ENCODE data around the gene RNF133.

Gene RNF133

DNA sequence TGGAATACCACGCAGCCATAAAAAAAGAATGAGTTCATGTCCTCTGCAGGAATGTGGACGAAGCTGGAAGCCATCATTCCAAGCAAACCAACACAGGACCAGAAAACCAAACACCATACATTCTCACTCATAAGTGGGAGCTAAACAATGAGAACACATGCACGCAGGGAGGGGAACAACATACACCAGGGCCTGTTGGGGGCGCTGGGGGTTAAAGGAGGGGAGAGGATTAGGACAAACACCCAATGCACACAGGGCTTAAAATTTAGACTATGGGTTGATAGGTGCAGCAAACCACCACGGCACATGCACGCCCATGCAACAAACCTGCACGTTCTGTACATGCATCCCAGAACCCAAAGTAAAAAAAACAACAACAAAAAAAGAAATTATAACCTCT is 23.3 kb downstream of the RNF133 start:
- no peaks in the 10 kb centered on the region for H3K79me2 ChIP-seq (ENCODE audit: insufficient read depth, low read length)
- H3K27ac ChIP-seq (ENCODE audit: low read length) = no peak overlapping the region
- H3K4me3 ChIP-seq (ENCODE audit: low read depth in 1 of 2, low read length in 2 of 2) = no peak overlapping the region
- TF ChIP-seq, protein P1, sequence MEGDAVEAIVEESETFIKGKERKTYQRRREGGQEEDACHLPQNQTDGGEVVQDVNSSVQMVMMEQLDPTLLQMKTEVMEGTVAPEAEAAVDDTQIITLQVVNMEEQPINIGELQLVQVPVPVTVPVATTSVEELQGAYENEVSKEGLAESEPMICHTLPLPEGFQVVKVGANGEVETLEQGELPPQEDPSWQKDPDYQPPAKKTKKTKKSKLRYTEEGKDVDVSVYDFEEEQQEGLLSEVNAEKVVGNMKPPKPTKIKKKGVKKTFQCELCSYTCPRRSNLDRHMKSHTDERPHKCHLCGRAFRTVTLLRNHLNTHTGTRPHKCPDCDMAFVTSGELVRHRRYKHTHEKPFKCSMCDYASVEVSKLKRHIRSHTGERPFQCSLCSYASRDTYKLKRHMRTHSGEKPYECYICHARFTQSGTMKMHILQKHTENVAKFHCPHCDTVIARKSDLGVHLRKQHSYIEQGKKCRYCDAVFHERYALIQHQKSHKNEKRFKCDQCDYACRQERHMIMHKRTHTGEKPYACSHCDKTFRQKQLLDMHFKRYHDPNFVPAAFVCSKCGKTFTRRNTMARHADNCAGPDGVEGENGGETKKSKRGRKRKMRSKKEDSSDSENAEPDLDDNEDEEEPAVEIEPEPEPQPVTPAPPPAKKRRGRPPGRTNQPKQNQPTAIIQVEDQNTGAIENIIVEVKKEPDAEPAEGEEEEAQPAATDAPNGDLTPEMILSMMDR (IDR thresholded peaks at IDR 0.05; ENCODE audit: borderline replicate concordance, extremely low read depth, low read length, poor library complexity, severe bottlenecking) = no peak
- no peak for TF ChIP-seq EZH2 (IDR thresholded peaks at IDR 0.05; ENCODE audit: borderline replicate concordance, low read depth, low read length, severe bottlenecking)
- no peak overlapping the region for H3K9ac ChIP-seq (ENCODE audit: low read depth, low read length)
- H3K36me3 ChIP-seq (ENCODE audit: insufficient read depth, low read length) = no peaks in the 10 kb centered on the region
- H3K9me3 ChIP-seq (ENCODE audit: insufficient read depth, low read length, severe bottlenecking) = no peaks in the 10 kb centered on the region
- no peak for DNase-seq
- no peak overlapping the region for H3K4me2 ChIP-seq (ENCODE audit: insufficient read depth, low read length)
- no peak overlapping the region for H2AFZ ChIP-seq (ENCODE audit: low read depth, low read length)
- no peak for ATAC-seq (ENCODE audit: insufficient read depth, low read depth)
- no peaks in the 10 kb centered on the region for H4K20me1 ChIP-seq (ENCODE audit: insufficient read depth, low read length)
- no peaks in the 10 kb centered on the region for H3K27me3 ChIP-seq (ENCODE audit: insufficient read depth, low read length, poor library complexity)
- H3K4me1 ChIP-seq (ENCODE audit: insufficient read depth, low read length) = no peaks in the 10 kb centered on the region

DNA sequence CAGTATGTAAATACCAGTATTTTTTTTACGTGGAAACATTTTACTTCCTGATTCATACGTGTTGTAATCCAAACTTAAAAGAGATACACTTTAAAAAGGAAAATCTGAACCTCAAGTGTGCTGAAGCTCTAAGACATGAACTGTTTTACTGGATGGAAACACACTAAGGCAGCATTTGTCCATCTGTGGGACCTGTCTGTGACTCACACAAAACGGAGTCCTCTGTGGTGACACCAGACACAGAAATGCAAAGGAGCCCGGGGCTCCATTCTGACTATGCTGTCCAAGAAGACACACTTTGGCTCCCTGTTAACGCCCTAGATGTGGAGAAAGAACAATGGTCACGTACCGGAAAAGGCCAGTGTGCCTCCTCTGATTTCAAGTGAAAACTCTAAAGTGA is 23.9 kb downstream of the RNF133 start:
- Histone ChIP-seq H3K4me3 (ENCODE audit: low read depth in 1 of 2, low read length in 2 of 2) (no peak overlapping the region), H3K79me2 (ENCODE audit: insufficient read depth, low read length) (no peaks in the 10 kb centered on the region), H2AFZ (ENCODE audit: low read depth, low read length) (no peak overlapping the region), H3K27ac (ENCODE audit: low read length) (no peak overlapping the region), H3K27me3 (ENCODE audit: insufficient read depth, low read length, poor library complexity) (no peaks in the 10 kb centered on the region), H3K36me3 (ENCODE audit: insufficient read depth, low read length) (no peaks in the 10 kb centered on the region), H3K4me2 (ENCODE audit: insufficient read depth, low read length) (no peak overlapping the region), H3K4me1 (ENCODE audit: insufficient read depth, low read length) (no peaks in the 10 kb centered on the region), H3K9me3 (ENCODE audit: insufficient read depth, low read length, severe bottlenecking) (no peaks in the 10 kb centered on the region), H3K9ac (ENCODE audit: low read depth, low read length) (no peak overlapping the region), H4K20me1 (ENCODE audit: insufficient read depth, low read length) (no peaks in the 10 kb centered on the region)
- DNase-seq = no peak
- ATAC-seq (ENCODE audit: insufficient read depth, low read depth) = no peak
- no peak for TF ChIP-seq EZH2 (IDR thresholded peaks at IDR 0.05; ENCODE audit: borderline replicate concordance, low read depth, low read length, severe bottlenecking)
- TF ChIP-seq, protein P1 (IDR thresholded peaks at IDR 0.05; ENCODE audit: borderline replicate concordance, extremely low read depth, low read length, poor library complexity, severe bottlenecking) = no peak

DNA sequence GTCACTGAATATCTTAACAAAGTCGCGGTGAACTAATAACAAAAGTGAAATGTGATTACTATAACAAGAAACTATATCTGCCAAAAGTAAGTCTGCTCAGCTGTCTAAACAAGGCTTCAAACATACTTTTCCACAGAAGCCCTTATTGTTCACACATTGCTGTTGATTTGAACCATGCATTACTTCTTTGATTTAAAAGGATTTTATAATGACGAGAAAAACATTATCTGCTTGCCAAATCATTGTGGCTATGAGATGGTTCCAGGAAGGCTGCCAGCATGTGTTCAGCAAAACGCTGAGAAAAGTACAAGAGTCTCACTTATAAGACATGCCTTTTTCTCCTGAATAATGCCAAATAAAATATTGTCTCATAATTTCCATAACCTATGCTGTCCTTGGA is 24.4 kb downstream of the RNF133 start:
- no peaks in the 10 kb centered on the region for H3K36me3 ChIP-seq (ENCODE audit: insufficient read depth, low read length)
- H3K27me3 ChIP-seq (ENCODE audit: insufficient read depth, low read length, poor library complexity) = no peaks in the 10 kb centered on the region
- ATAC-seq (ENCODE audit: insufficient read depth, low read depth) (no peak), DNase-seq (no peak)
- TF ChIP-seq EZH2 (IDR thresholded peaks at IDR 0.05; ENCODE audit: borderline replicate concordance, low read depth, low read length, severe bottlenecking) = no peak
- TF ChIP-seq, protein P1 (IDR thresholded peaks at IDR 0.05; ENCODE audit: borderline replicate concordance, extremely low read depth, low read length, poor library complexity, severe bottlenecking) = no peak
- H3K9ac ChIP-seq (ENCODE audit: low read depth, low read length) = no peak overlapping the region
- no peak overlapping the region for H3K4me2 ChIP-seq (ENCODE audit: insufficient read depth, low read length)
- H3K79me2 ChIP-seq (ENCODE audit: insufficient read depth, low read length) = no peaks in the 10 kb centered on the region
- H3K4me3 ChIP-seq (ENCODE audit: low read depth in 1 of 2, low read length in 2 of 2) = no peak overlapping the region
- no peak overlapping the region for H2AFZ ChIP-seq (ENCODE audit: low read depth, low read length)
- H3K9me3 ChIP-seq (ENCODE audit: insufficient read depth, low read length, severe bottlenecking) = no peaks in the 10 kb centered on the region
- no peak overlapping the region for H3K27ac ChIP-seq (ENCODE audit: low read length)
- no peaks in the 10 kb centered on the region for H4K20me1 ChIP-seq (ENCODE audit: insufficient read depth, low read length)
- no peaks in the 10 kb centered on the region for H3K4me1 ChIP-seq (ENCODE audit: insufficient read depth, low read length)

DNA sequence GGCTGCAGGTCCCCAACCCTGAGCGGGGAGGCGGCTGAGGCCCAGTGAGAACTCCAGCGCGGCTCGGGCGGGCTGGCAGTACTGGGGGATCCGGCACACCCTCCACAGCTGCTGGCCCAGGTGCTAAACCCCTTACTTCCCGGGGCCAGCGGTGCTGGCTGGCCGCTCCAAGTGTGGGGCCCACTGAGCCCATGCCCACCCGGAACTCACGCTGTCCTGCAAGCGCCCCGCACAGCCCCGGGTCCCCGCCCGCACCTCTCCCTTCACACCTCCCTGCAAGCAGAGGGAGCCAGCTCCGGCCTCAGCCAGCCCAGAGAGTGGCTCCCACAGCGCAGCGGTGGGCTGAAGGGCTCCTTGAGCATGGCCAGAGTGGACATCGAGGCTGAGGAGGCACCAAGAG is 25.0 kb downstream of the RNF133 start:
- TF ChIP-seq, protein P1 (IDR thresholded peaks at IDR 0.05; ENCODE audit: borderline replicate concordance, extremely low read depth, low read length, poor library complexity, severe bottlenecking) = no peak
- no peak for TF ChIP-seq EZH2 (IDR thresholded peaks at IDR 0.05; ENCODE audit: borderline replicate concordance, low read depth, low read length, severe bottlenecking)
- Histone ChIP-seq H3K27me3 (ENCODE audit: insufficient read depth, low read length, poor library complexity) (no peaks in the 10 kb centered on the region), H3K4me3 (ENCODE audit: low read depth in 1 of 2, low read length in 2 of 2) (no peak overlapping the region), H4K20me1 (ENCODE audit: insufficient read depth, low read length) (no peaks in the 10 kb centered on the region), H3K4me1 (ENCODE audit: insufficient read depth, low read length) (no peaks in the 10 kb centered on the region), H3K27ac (ENCODE audit: low read length) (no peak overlapping the region), H3K9me3 (ENCODE audit: insufficient read depth, low read length, severe bottlenecking) (no peaks in the 10 kb centered on the region), H3K36me3 (ENCODE audit: insufficient read depth, low read length) (no peaks in the 10 kb centered on the region), H3K9ac (ENCODE audit: low read depth, low read length) (no peak overlapping the region), H2AFZ (ENCODE audit: low read depth, low read length) (no peak overlapping the region), H3K79me2 (ENCODE audit: insufficient read depth, low read length) (no peaks in the 10 kb centered on the region), H3K4me2 (ENCODE audit: insufficient read depth, low read length) (no peak overlapping the region)
- no peak for ATAC-seq (ENCODE audit: insufficient read depth, low read depth)
- DNase-seq = no peak

Measured in DND-41 (cell line).